Left lung (tissue), 10 donors: ENCODE measurements around the gene THRAP3. TPM values are rescaled to one million over a fixed set of nuclear protein-coding genes. Genes with fewer than 3 reads are reported as not detected.

ENCODE experiments used
- ATAC-seq: fragments of 200-7000 bp; cut with Tn5 transposase; one replicate; pipeline ENCODE4 v1.9.1; 2020; ENCODE audit warnings: moderate library complexity
- DNase-seq, 4 donors: peaks; one replicate each; pipeline ENCODE4 v3.0.0-alpha.2; 2013 to 2020
- H3K27ac ChIP-seq, 2 donors: fragments of 200-600 bp; sonication (generic) in 1 of 2; one replicate each; pipeline versions ENCODE4 v1.5.0 to v1.8.0; 2020 to 2021
- H3K27me3 ChIP-seq, 2 donors: fragments of 200-600 bp; sonication (generic) in 1 of 2; one replicate each; pipeline versions ENCODE4 v1.5.0 to v1.8.0; 2020 to 2021
- H3K36me3 ChIP-seq, 2 donors: fragments of 200-600 bp; sonication (generic) in 1 of 2; one replicate each; pipeline versions ENCODE4 v1.5.0 to v1.8.0; 2020 to 2021
- H3K4me1 ChIP-seq, 2 donors: fragments of 200-600 bp; one replicate each; pipeline ENCODE4 v1.8.0; 2021
- H3K4me3 ChIP-seq, 2 donors: fragments of 200-600 bp; sonication (generic) in 1 of 2; one replicate each; pipeline versions ENCODE4 v1.5.0 to v1.8.0; 2020 to 2021; ENCODE audit warnings: mild to moderate bottlenecking in 1 of 2
- H3K9me3 ChIP-seq, 2 donors: fragments of 200-600 bp; sonication (generic) in 1 of 2; one replicate each; pipeline versions ENCODE4 v1.5.0 to v1.8.0; 2020 to 2021
- CTCF ChIP-seq, 2 donors: fragments of 200-600 bp; sonication (generic) in 1 of 2; IDR thresholded peaks; one replicate each; pipeline versions ENCODE4 v1.5.0 to v1.8.0; 2021; ENCODE audit warnings: antibody characterized with exemption in 2 of 2
- intact Hi-C, 2 donors: fragments of 100-400 bp; cut with DNase I; formaldehyde crosslinking; loops; one replicate each; pipeline versions ENCODE4 v1.11.2 to v1.14.2; 2022
- polyA plus RNA-seq, 6 donors: library from polyadenylated mRNA; unstranded; fragments of 120-200 nt; gene quantifications; one replicate each; pipeline ENCODE4 v1.2.1, GENCODE V29; 2013; ENCODE audit not compliant: insufficient read length in 6 of 6
- total RNA-seq, 2 donors: library from RNA; stranded (reverse); fragmentation: NEBNext Ultra II Directional; extraction: Animal tissue kit (Norgen Biotek cat#: 25700); gene quantifications; one replicate each; pipeline ENCODE4 v1.2.1, GENCODE V29; 2021
- donor health status: DM: no; HTN: yes; CAD: no.
- donor health status: DM: no; HTN: no; CAD: no.

Gene THRAP3
- total and polyA plus RNA-seq, 8 donors: 86.2 to 167 (median 145) TPM

GRCh38 chr1:36351227-36351977 is 127.2 kb downstream of the THRAP3 start:
- Histone ChIP-seq H3K9me3 (no peaks in the 10 kb centered on the region), H3K27me3 (no peaks in the 10 kb centered on the region), H3K27ac (peak overlapping the region; percentile 75 to 76), H3K4me1 (peaks cover 22 to 43% of the 10 kb centered on the region in 2 donors), H3K4me3 (no peak overlapping the region), H3K36me3 (peaks cover 0 to 88% of the 10 kb centered on the region in 2 donors)
- no peak for TF ChIP-seq CTCF (IDR thresholded peaks at IDR 0.05)
- ATAC-seq (peak; percentile 71), DNase-seq (peak in 2 of 4 donors; percentile 55 to 68)
- intact Hi-C loops: no loop called here

- ATAC-seq (no peak), DNase-seq (peak in 1 of 4 donors; percentile 20)
- peaks cover 22 to 43% of the 10 kb centered on the region in 2 donors for H3K4me1 ChIP-seq
- TF ChIP-seq CTCF (IDR thresholded peaks at IDR 0.05): no peak
- intact Hi-C loops: no loop called here
- peak overlapping the region in 1 of 2 donors; percentile 76 for H3K27ac ChIP-seq
- no peaks in the 10 kb centered on the region for H3K27me3 ChIP-seq
- no peaks in the 10 kb centered on the region for H3K9me3 ChIP-seq
- H3K36me3 ChIP-seq: peaks cover 0 to 83% of the 10 kb centered on the region in 2 donors
- H3K4me3 ChIP-seq: no peak overlapping the region
These were observed 128.1 kb downstream of the THRAP3 start for GRCh38 chr1:36352125-36352909.

- intact Hi-C loops: no loop called here
- Histone ChIP-seq H3K27me3 (no peaks in the 10 kb centered on the region), H3K4me3 (no peak overlapping the region), H3K27ac (no peak overlapping the region), H3K4me1 (peaks cover 22 to 43% of the 10 kb centered on the region in 2 donors), H3K9me3 (no peaks in the 10 kb centered on the region), H3K36me3 (peaks cover 0 to 83% of the 10 kb centered on the region in 2 donors)
- ATAC-seq (no peak), DNase-seq (no peak)
- TF ChIP-seq CTCF (IDR thresholded peaks at IDR 0.05): no peak
These were observed 129.0 kb downstream of the THRAP3 start for GRCh38 chr1:36352910-36353878.

- Histone ChIP-seq H3K27me3 (no peaks in the 10 kb centered on the region), H3K36me3 (peaks cover 0 to 83% of the 10 kb centered on the region in 2 donors), H3K27ac (no peak overlapping the region), H3K4me1 (peaks cover 22 to 40% of the 10 kb centered on the region in 2 donors), H3K4me3 (no peak overlapping the region), H3K9me3 (no peaks in the 10 kb centered on the region)
- intact Hi-C loops: no loop called here
- ATAC-seq (no peak), DNase-seq (no peak)
- TF ChIP-seq CTCF (IDR thresholded peaks at IDR 0.05): no peak
These were observed 130.2 kb downstream of the THRAP3 start for GRCh38 chr1:36354486-36354885.

Other genes with a start within 250 kb of the THRAP3 start
- 1 to 10 TPM in 1 of 2 donors, under 1 TPM in 1; 0.32 to 5.8 TPM for gene TEKT2, start 140.3 kb upstream of the THRAP3 start, total RNA-seq
- 10 to 100 TPM in 4 of 6 donors, 1 to 10 TPM in 2; 5.9 to 16.0 (median 12.8) TPM for gene TEKT2, start 140.3 kb upstream of the THRAP3 start, polyA plus RNA-seq
- gene ADPRS, start 135.6 kb upstream of the THRAP3 start, total RNA-seq: 10 to 100 TPM; 26.3 to 27.9 TPM
- gene ADPRS, start 135.6 kb upstream of the THRAP3 start, polyA plus RNA-seq: 10 to 100 TPM; 27.2 to 30.4 (median 28.9) TPM
- 1 to 10 TPM; 7.0 to 8.4 TPM for gene COL8A2, start 99.2 kb upstream of the THRAP3 start, total RNA-seq
- 1 to 10 TPM in 1 of 6 donors, under 1 TPM in 5; 0.43 to 1.0 (median 0.91) TPM for gene COL8A2, start 99.2 kb upstream of the THRAP3 start, polyA plus RNA-seq
- gene TRAPPC3, start 75.0 kb upstream of the THRAP3 start, total RNA-seq: 10 to 100 TPM; 66.0 to 71.4 TPM
- gene TRAPPC3, start 75.0 kb upstream of the THRAP3 start, polyA plus RNA-seq: 10 to 100 TPM; 45.5 to 57.1 (median 52.7) TPM
- gene MAP7D1, start 68.3 kb upstream of the THRAP3 start, total RNA-seq: 100 to 1,000 TPM; 123 to 147 TPM
- 10 to 100 TPM; 54.6 to 86.9 (median 71.3) TPM for gene MAP7D1, start 68.3 kb upstream of the THRAP3 start, polyA plus RNA-seq
- gene SH3D21, start 81.9 kb downstream of the THRAP3 start, total RNA-seq: 10 to 100 TPM in 1 of 2 donors, 1 to 10 TPM in 1; 7.1 to 25.9 TPM
- 10 to 100 TPM; 12.7 to 27.3 (median 18.4) TPM for gene SH3D21, start 81.9 kb downstream of the THRAP3 start, polyA plus RNA-seq
- gene EVA1B, start 99.2 kb downstream of the THRAP3 start, total RNA-seq: 10 to 100 TPM; 34.2 to 34.7 TPM
- 10 to 100 TPM; 21.9 to 53.7 (median 36.1) TPM for gene EVA1B, start 99.2 kb downstream of the THRAP3 start, polyA plus RNA-seq
- 10 to 100 TPM; 54.7 to 97.7 TPM for gene STK40, start 161.5 kb downstream of the THRAP3 start, total RNA-seq
- gene STK40, start 161.5 kb downstream of the THRAP3 start, polyA plus RNA-seq: 10 to 100 TPM; 29.3 to 40.6 (median 33.2) TPM
- gene LSM10, start 173.5 kb downstream of the THRAP3 start, total RNA-seq: 10 to 100 TPM; 33.5 to 41.4 TPM
- gene LSM10, start 173.5 kb downstream of the THRAP3 start, polyA plus RNA-seq: 10 to 100 TPM; 13.5 to 22.2 (median 17.6) TPM
- 10 to 100 TPM in 1 of 2 donors, 1 to 10 TPM in 1; 9.3 to 10.4 TPM for gene OSCP1, start 226.0 kb downstream of the THRAP3 start, total RNA-seq
- gene OSCP1, start 226.0 kb downstream of the THRAP3 start, polyA plus RNA-seq: 10 to 100 TPM; 13.5 to 23.4 (median 18.1) TPM
- gene MRPS15, start 239.9 kb downstream of the THRAP3 start, total RNA-seq: 10 to 100 TPM; 62.7 to 84.2 TPM
- gene MRPS15, start 239.9 kb downstream of the THRAP3 start, polyA plus RNA-seq: 10 to 100 TPM; 48.9 to 64.9 (median 54.3) TPM